ENCODE data around the gene CYP17A1. TPM values are rescaled to one million over a fixed set of nuclear protein-coding genes. Genes with fewer than 3 reads are reported as not detected.

The CYP17A1 gene
- total RNA-seq, 2 experiments from 2014 or later = not detected

DNA sequence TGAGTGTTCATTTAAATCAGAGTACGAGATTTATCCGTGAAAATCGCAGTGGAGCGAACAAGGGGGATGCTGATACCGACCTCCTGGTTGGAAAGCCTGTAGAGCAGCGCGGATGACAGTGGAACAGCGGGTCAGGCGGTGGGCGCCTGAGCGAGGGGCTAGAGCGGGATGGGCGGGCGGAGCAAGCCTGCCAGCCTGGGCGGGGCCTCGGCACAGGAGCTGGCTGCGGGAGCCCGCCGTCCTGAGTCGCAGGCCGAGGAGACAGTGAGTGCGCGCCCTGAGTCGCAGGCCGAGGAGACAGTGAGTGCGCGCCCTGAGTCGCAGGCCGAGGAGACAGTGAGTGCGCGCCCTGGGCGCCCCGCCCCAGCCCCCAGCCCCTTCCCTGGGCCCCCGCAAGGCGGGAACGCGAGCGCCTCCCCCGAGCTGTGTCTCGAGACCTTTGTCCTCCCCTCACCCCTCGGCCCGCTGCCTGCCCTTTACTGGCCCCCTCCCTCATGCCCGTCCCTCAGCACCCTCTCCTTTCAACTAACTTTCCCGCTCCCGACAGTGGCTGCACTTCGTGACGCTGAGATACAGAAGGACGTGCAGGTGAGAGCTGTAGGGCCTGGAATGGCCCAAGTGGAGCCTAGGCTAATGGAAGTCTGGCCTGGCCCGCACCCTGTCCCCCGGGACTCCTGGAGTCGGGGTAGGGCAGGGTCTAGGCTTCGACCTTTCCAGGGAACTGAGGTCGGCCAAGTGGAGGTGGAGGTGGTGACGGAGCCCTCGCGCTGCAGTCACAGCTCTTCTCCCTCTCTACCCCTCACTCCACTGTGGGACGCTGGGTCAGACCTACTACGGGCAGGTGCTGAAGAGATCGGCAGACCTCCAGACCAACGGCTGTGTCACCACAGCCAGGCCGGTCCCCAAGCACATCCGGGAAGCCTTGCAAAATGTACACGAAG is 32.3 kb upstream of the CYP17A1 start, which contains the start of gene AS3MT:
AS3MT (plus strand) TSS at position 213 of the 941 bp plus-strand sequence; CDS start at position 336, 123 bp downstream.
- H3K27me3 Mint-ChIP-seq = peaks cover 18% of the 10 kb centered on the region
- DNase-seq (peak in 3 of 14 experiments; percentile 8 to 23 (median 19)), ATAC-seq (ENCODE audit: poor library complexity) (peak; percentile 55)
- H3K9me3 Mint-ChIP-seq = no peaks in the 10 kb centered on the region
- intact Hi-C loops (cut with DNase I, micrococcal nuclease) = no loop called here
- Histone ChIP-seq H3K9me3 (ENCODE audit: control insufficient read depth in 1 of 2, insufficient read depth in 1 of 2, low read length in 2 of 2) (no peaks in the 10 kb centered on the region), H3K27me3 (ENCODE audit: control insufficient read depth in 1 of 2, insufficient read depth in 2 of 2, low read length in 2 of 2) (peaks cover 14 to 17% of the 10 kb centered on the region in 2 experiments), H3K27ac (ENCODE audit: low read depth in 1 of 2, low read length in 2 of 2) (no peak within 1 kb of the TSS), H3K4me3 (ENCODE audit: low read length) (no peak within 1 kb of the TSS), H3K36me3 (ENCODE audit: insufficient read depth, low read length) (peaks cover 3% of the 10 kb centered on the region), H3K4me1 (ENCODE audit: insufficient read depth, low read length) (peaks cover 9% of the 10 kb centered on the region)
- peak within 1 kb of the TSS; percentile 51 for H3K4me3 Mint-ChIP-seq
- H3K36me3 Mint-ChIP-seq (ENCODE audit: low read depth) = peaks cover 4% of the 10 kb centered on the region
- TF ChIP-seq CTCF (IDR thresholded peaks at IDR 0.05) = no peak
- no peak within 1 kb of the TSS for H3K27ac Mint-ChIP-seq
- CTCF ChIA-PET = interaction anchor here (0.6 kb wide), 1 partner anchor 786 kb away, joined by 5 read pairs; no protein-coding TSS in a partner anchor
- POLR2A ChIA-PET = interaction anchor here (0.7 kb wide), 1 partner anchor 490 kb away, joined by 3 read pairs; no protein-coding TSS in a partner anchor
- H3K4me1 Mint-ChIP-seq (ENCODE audit: low read depth) = peaks cover 19% of the 10 kb centered on the region

DNA sequence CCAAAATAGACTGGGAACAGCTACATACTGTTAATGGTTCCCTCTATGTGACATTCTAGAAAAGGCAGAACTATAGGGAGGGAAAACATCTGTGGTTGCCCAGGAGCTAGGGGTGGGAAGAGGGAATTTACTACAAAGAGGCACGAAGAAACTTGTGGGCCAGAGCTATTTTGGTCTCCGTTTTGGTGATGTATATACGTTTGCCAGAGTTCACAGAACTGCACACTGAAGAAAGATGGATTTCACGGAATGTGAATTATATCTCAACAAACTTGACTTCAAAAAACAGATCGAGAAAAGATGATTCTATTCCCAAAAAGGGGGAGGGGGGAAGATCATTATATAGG is 31.7 kb upstream of the CYP17A1 start:
- POLR2A ChIA-PET = interaction anchor here (0.7 kb wide), 1 partner anchor 489 kb away, joined by 3 read pairs; no protein-coding TSS in a partner anchor
- Mint-ChIP-seq H3K4me1 (ENCODE audit: low read depth) (peaks cover 19% of the 10 kb centered on the region), H3K27me3 (peaks cover 18% of the 10 kb centered on the region), H3K27ac (no peak overlapping the region), H3K4me3 (no peak overlapping the region), H3K9me3 (no peaks in the 10 kb centered on the region), H3K36me3 (ENCODE audit: low read depth) (peaks cover 6% of the 10 kb centered on the region)
- no peaks in the 10 kb centered on the region for H3K9me3 ChIP-seq (ENCODE audit: control insufficient read depth in 1 of 2, insufficient read depth in 1 of 2, low read length in 2 of 2)
- DNase-seq (no peak), ATAC-seq (ENCODE audit: poor library complexity) (no peak)
- CTCF ChIA-PET = no interaction called here
- peaks cover 4% of the 10 kb centered on the region for H3K36me3 ChIP-seq (ENCODE audit: insufficient read depth, low read length)
- no peak overlapping the region for H3K4me3 ChIP-seq (ENCODE audit: low read length)
- no peak for TF ChIP-seq CTCF (IDR thresholded peaks at IDR 0.05)
- peaks cover 9% of the 10 kb centered on the region for H3K4me1 ChIP-seq (ENCODE audit: insufficient read depth, low read length)
- intact Hi-C loops (cut with DNase I, micrococcal nuclease) = no loop called here
- H3K27ac ChIP-seq (ENCODE audit: low read depth in 1 of 2, low read length in 2 of 2) = no peak overlapping the region
- H3K27me3 ChIP-seq (ENCODE audit: control insufficient read depth in 1 of 2, insufficient read depth in 2 of 2, low read length in 2 of 2) = peaks cover 14 to 17% of the 10 kb centered on the region in 2 experiments

DNA sequence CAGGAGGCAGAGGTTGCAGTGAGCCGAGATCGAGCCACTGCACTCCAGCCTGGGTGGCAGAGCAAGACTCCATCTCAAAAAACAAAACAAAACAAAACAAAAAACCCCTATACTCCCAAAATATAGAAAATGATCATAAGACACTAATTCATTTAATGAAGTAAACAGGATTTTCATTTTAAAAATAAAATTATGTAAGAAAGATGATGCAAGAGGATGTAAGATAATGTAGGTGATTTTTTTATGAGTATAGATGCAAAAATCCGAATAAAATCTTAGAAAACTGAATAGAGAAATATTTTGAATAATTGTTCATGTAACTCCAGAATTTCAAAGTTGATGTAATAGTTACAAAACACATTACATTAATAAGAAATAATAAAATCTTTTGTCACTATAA is 28.4 kb upstream of the CYP17A1 start:
- Mint-ChIP-seq H3K27me3 (peaks cover 15% of the 10 kb centered on the region), H3K4me1 (ENCODE audit: low read depth) (peaks cover 17% of the 10 kb centered on the region), H3K27ac (no peak overlapping the region), H3K4me3 (no peak overlapping the region), H3K36me3 (ENCODE audit: low read depth) (peaks cover 33% of the 10 kb centered on the region), H3K9me3 (no peaks in the 10 kb centered on the region)
- Histone ChIP-seq H3K27me3 (ENCODE audit: control insufficient read depth in 1 of 2, insufficient read depth in 2 of 2, low read length in 2 of 2) (peaks cover 11 to 17% of the 10 kb centered on the region in 2 experiments), H3K9me3 (ENCODE audit: control insufficient read depth in 1 of 2, insufficient read depth in 1 of 2, low read length in 2 of 2) (no peaks in the 10 kb centered on the region), H3K27ac (ENCODE audit: low read depth in 1 of 2, low read length in 2 of 2) (no peak overlapping the region), H3K4me1 (ENCODE audit: insufficient read depth, low read length) (peaks cover 9% of the 10 kb centered on the region), H3K4me3 (ENCODE audit: low read length) (no peak overlapping the region), H3K36me3 (ENCODE audit: insufficient read depth, low read length) (peaks cover 27% of the 10 kb centered on the region)
- POLR2A ChIA-PET = no interaction called here
- no peak for ATAC-seq (ENCODE audit: poor library complexity)
- no peak for TF ChIP-seq CTCF (IDR thresholded peaks at IDR 0.05)
- no peak for DNase-seq
- intact Hi-C loops (cut with DNase I, micrococcal nuclease) = no loop called here
- CTCF ChIA-PET = no interaction called here

Measured in CD4-positive, alpha-beta T cell (primary cell).